ENCODE results near the gene BCL2.

BCL2 gene

GRCh38 chr18:63104868-63105267 lies 214.7 kb downstream of the BCL2 start:
- no peak overlapping the region for H3K4me3 ChIP-seq (ENCODE audit: low read depth in 1 of 2, low read length in 2 of 2)
- DNase-seq (no peak), ATAC-seq (ENCODE audit: insufficient read depth, low read depth) (no peak)
- H2AFZ ChIP-seq (ENCODE audit: low read depth, low read length), result no peak overlapping the region
- H3K36me3 ChIP-seq (ENCODE audit: insufficient read depth, low read length), result no peaks in the 10 kb centered on the region
- H3K27ac ChIP-seq (ENCODE audit: low read length), result peak overlapping the region; percentile 42
- no peaks in the 10 kb centered on the region for H3K27me3 ChIP-seq (ENCODE audit: insufficient read depth, low read length, poor library complexity)
- H3K79me2 ChIP-seq (ENCODE audit: insufficient read depth, low read length), result no peaks in the 10 kb centered on the region
- H3K4me2 ChIP-seq (ENCODE audit: insufficient read depth, low read length), result no peak overlapping the region
- TF ChIP-seq CTCF (IDR thresholded peaks at IDR 0.05; ENCODE audit: borderline replicate concordance, extremely low read depth, low read length, poor library complexity, severe bottlenecking) (no peak), EZH2 (IDR thresholded peaks at IDR 0.05; ENCODE audit: borderline replicate concordance, low read depth, low read length, severe bottlenecking) (no peak)
- H4K20me1 ChIP-seq (ENCODE audit: insufficient read depth, low read length), result no peaks in the 10 kb centered on the region
- H3K9me3 ChIP-seq (ENCODE audit: insufficient read depth, low read length, severe bottlenecking), result no peaks in the 10 kb centered on the region
- H3K4me1 ChIP-seq (ENCODE audit: insufficient read depth, low read length), result peaks cover 58% of the 10 kb centered on the region
- H3K9ac ChIP-seq (ENCODE audit: low read depth, low read length), result no peak overlapping the region

GRCh38 chr18:63102941-63103744 lies 216.4 kb downstream of the BCL2 start:
- TF ChIP-seq CTCF (IDR thresholded peaks at IDR 0.05; ENCODE audit: borderline replicate concordance, extremely low read depth, low read length, poor library complexity, severe bottlenecking), result no peak
- TF ChIP-seq EZH2 (IDR thresholded peaks at IDR 0.05; ENCODE audit: borderline replicate concordance, low read depth, low read length, severe bottlenecking), result no peak
- Histone ChIP-seq H3K4me3 (ENCODE audit: low read depth in 1 of 2, low read length in 2 of 2) (no peak overlapping the region), H3K4me1 (ENCODE audit: insufficient read depth, low read length) (peaks cover 75% of the 10 kb centered on the region), H3K9me3 (ENCODE audit: insufficient read depth, low read length, severe bottlenecking) (no peaks in the 10 kb centered on the region), H2AFZ (ENCODE audit: low read depth, low read length) (no peak overlapping the region), H3K79me2 (ENCODE audit: insufficient read depth, low read length) (no peaks in the 10 kb centered on the region), H3K4me2 (ENCODE audit: insufficient read depth, low read length) (no peak overlapping the region), H3K9ac (ENCODE audit: low read depth, low read length) (no peak overlapping the region), H3K27ac (ENCODE audit: low read length) (peak overlapping the region; percentile 95), H3K36me3 (ENCODE audit: insufficient read depth, low read length) (no peaks in the 10 kb centered on the region), H3K27me3 (ENCODE audit: insufficient read depth, low read length, poor library complexity) (no peaks in the 10 kb centered on the region), H4K20me1 (ENCODE audit: insufficient read depth, low read length) (no peaks in the 10 kb centered on the region)
- no peak for ATAC-seq (ENCODE audit: insufficient read depth, low read depth)
- no peak for DNase-seq

- peak overlapping the region; percentile 64 for H3K9ac ChIP-seq (ENCODE audit: low read depth, low read length)
- peak overlapping the region; percentile 95 for H3K27ac ChIP-seq (ENCODE audit: low read length)
- H3K4me1 ChIP-seq (ENCODE audit: insufficient read depth, low read length), result peaks cover 77% of the 10 kb centered on the region
Measured at GRCh38 chr18:63100630-63101055, 218.9 kb downstream of the BCL2 start.

More at GRCh38 chr18:63100630-63101055, 218.9 kb downstream of the BCL2 start:
- Histone ChIP-seq H3K27me3 (ENCODE audit: insufficient read depth, low read length, poor library complexity) (no peaks in the 10 kb centered on the region), H4K20me1 (ENCODE audit: insufficient read depth, low read length) (no peaks in the 10 kb centered on the region), H3K79me2 (ENCODE audit: insufficient read depth, low read length) (no peaks in the 10 kb centered on the region), H3K9me3 (ENCODE audit: insufficient read depth, low read length, severe bottlenecking) (no peaks in the 10 kb centered on the region), H2AFZ (ENCODE audit: low read depth, low read length) (no peak overlapping the region; the same call in 1 of the 2 replicates), H3K4me2 (ENCODE audit: insufficient read depth, low read length) (peak overlapping the region; percentile 66), H3K36me3 (ENCODE audit: insufficient read depth, low read length) (no peaks in the 10 kb centered on the region), H3K4me3 (ENCODE audit: low read depth in 1 of 2, low read length in 2 of 2) (peak overlapping the region in 1 of 2 experiments; percentile 6; a peak in 1 of 4 replicates)
- DNase-seq, result peak; percentile 76
- ATAC-seq (ENCODE audit: insufficient read depth, low read depth), result no peak; the same call in 1 of the 3 replicates
- TF ChIP-seq EZH2 (IDR thresholded peaks at IDR 0.05; ENCODE audit: borderline replicate concordance, low read depth, low read length, severe bottlenecking), result no peak
- TF ChIP-seq CTCF (IDR thresholded peaks at IDR 0.05; ENCODE audit: borderline replicate concordance, extremely low read depth, low read length, poor library complexity, severe bottlenecking), result no peak
